ENCODE data around the gene BTAF1. TPM values are rescaled to one million over a fixed set of nuclear protein-coding genes. Genes with fewer than 3 reads are reported as not detected.

Gene BTAF1
- total and polyA plus RNA-seq, 10 of the 15 experiments (the other 5 are each of a cell fraction or from before 2014, with no cell fraction given) = 11.8 to 157 (median 55.5) TPM

- Histone ChIP-seq H3K4me2 (ENCODE audit: control insufficient read depth, insufficient read depth) (no peak overlapping the region), H3K27ac (ENCODE audit: control insufficient read depth, insufficient read depth) (no peak overlapping the region), H3K79me2 (ENCODE audit: control insufficient read depth, insufficient read depth, low read length) (no peaks in the 10 kb centered on the region), H3K27me3 (replicated peaks in 1 of 2; ENCODE audit: control insufficient read depth in 2 of 2, insufficient read depth in 2 of 2, low read length in 1 of 2) (no peaks in the 10 kb centered on the region), H2AFZ (ENCODE audit: control insufficient read depth, low read depth, low read length) (no peak overlapping the region), H4K20me1 (ENCODE audit: control insufficient read depth, insufficient read depth) (no peaks in the 10 kb centered on the region), H3K9ac (ENCODE audit: control insufficient read depth, insufficient read depth, low read length) (no peak overlapping the region), H3K4me1 (ENCODE audit: control insufficient read depth, insufficient read depth, low read length) (no peaks in the 10 kb centered on the region), H3K9me3 (replicated peaks; ENCODE audit: control insufficient read depth, insufficient read depth, low read length) (no peaks in the 10 kb centered on the region), H3K4me3 (no peak overlapping the region), H3K36me3 (ENCODE audit: control insufficient read depth in 2 of 2, insufficient read depth in 2 of 2, low read length in 1 of 2) (no peaks in the 10 kb centered on the region)
- DNase-seq (ENCODE audit: low read depth, low spot score) = no peak
- ChIA-PET POLR2A (no interaction called here), CTCF (interaction anchor here (1.0 kb wide), 1 partner anchor 11 kb away, joined by 3 read pairs; no protein-coding TSS in a partner anchor), SMC1A (ENCODE audit: uncharacterized antibody, unreplicated experiment) (no interaction called here), RAD21 (ENCODE audit: unreplicated experiment) (no interaction called here)
- TF ChIP-seq TCF7 (IDR thresholded peaks at IDR 0.05; ENCODE audit: borderline replicate concordance) (no peak), NFIC (IDR thresholded peaks at IDR 0.05; ENCODE audit: low read depth, low read length) (0 out of 2 replicates have a peak, but pooled peaks have one; percentile 22), PML (IDR thresholded peaks at IDR 0.05; ENCODE audit: low read length) (no peak), CHD1 (IDR thresholded peaks at IDR 0.05; ENCODE audit: low read depth, low read length) (no peak)
- 0% methylated on average over 2 of the region's 2 CpGs for WGBS (ENCODE audit: insufficient coverage, insufficient replicate concordance, low lambda C conversion rate, missing lambda C conversion rate)
- ATAC-seq = peak; percentile 40; the same call in 1 of the 3 replicates
- in situ Hi-C loops (cut with MboI) (loop anchor here (25.0 kb wide), 2 partner anchors 515 to 1015 kb away; no protein-coding TSS in a partner anchor), intact Hi-C loops (cut with micrococcal nuclease; ENCODE audit: unreplicated experiment) (no loop called here)
- BruUV-seq (replicated peaks) = no TSS peak
- FAIRE-seq = no peak
These were observed 21.5 kb upstream of the BTAF1 start for GRCh38 chr10:91901784-91902677.

DNA sequence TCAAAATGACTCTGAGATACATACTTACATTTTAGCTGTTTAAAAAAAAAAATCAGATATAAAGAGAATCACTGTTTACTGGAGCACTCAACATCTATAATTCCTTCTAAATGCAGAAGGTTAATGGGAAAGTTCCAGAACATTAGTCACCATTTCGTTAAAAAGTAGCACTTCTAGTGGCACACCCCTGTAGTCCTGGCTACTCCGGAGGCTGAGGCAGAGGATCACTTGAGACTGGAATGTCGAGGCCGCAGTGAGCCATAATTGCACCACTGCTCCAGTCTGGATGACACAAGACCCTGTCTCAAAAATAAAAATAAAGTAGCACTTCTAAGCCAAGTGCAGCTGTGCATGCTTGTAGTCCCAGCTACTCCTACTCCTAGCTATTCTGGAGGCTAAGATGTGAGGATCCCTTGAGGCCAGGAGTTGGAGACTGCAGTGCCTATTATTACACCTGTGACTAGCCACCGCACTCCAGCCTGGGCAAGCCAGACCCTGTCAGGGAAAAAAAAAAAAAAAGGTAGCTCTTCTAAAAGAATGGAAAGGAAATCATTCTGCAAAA lies 16.5 kb upstream of the BTAF1 start:
- ChIA-PET RAD21 (ENCODE audit: unreplicated experiment) (interaction anchor here (1.1 to 1.6 kb wide), 2 partner anchors 16 to 608 kb away, joined by 3 to 5 read pairs; partner anchors contain the start of gene BTAF1), CTCF (interaction anchor here (0.6 to 2.4 kb wide), 5 partner anchors 10 to 1416 kb away, joined by 3 to 11 read pairs (median 4); partner anchors contain the start of gene BTAF1), POLR2A (interaction anchor here (0.6 to 2.8 kb wide), 3 partner anchors 9 to 17 kb away, joined by 3 to 9 read pairs (median 4); partner anchors contain the start of gene BTAF1), SMC1A (ENCODE audit: uncharacterized antibody, unreplicated experiment) (interaction anchor here (1.0 to 2.6 kb wide), 5 partner anchors 14 to 149 kb away, joined by 3 to 10 read pairs (median 3); partner anchors contain the start of gene BTAF1)
- WGBS (ENCODE audit: insufficient coverage, insufficient replicate concordance, low lambda C conversion rate, missing lambda C conversion rate) = 97% methylated on average over 5 of the region's 5 CpGs
- ATAC-seq (no peak), DNase-seq (ENCODE audit: low read depth, low spot score) (no peak), FAIRE-seq (no peak)
- H2AFZ ChIP-seq (ENCODE audit: control insufficient read depth, low read depth, low read length) = no peak overlapping the region
- no peak overlapping the region for H3K27ac ChIP-seq (ENCODE audit: control insufficient read depth, insufficient read depth)
- in situ Hi-C loops (cut with MboI) = loop anchor here (5.0 to 25.0 kb wide), 3 partner anchors 150 to 1020 kb away; no protein-coding TSS in a partner anchor
- H3K4me1 ChIP-seq (ENCODE audit: control insufficient read depth, insufficient read depth, low read length) = no peaks in the 10 kb centered on the region; the same call in 1 of the 2 replicates
- intact Hi-C loops (cut with micrococcal nuclease; ENCODE audit: unreplicated experiment) = loop anchor here (5.0 kb wide), 1 partner anchor 410 kb away; no protein-coding TSS in a partner anchor
- H3K79me2 ChIP-seq (ENCODE audit: control insufficient read depth, insufficient read depth, low read length) = no peaks in the 10 kb centered on the region
- H3K27me3 ChIP-seq (replicated peaks in 1 of 2; ENCODE audit: control insufficient read depth in 2 of 2, insufficient read depth in 2 of 2, low read length in 1 of 2) = no peaks in the 10 kb centered on the region; a peak in 1 of 4 replicates
- H3K4me2 ChIP-seq (ENCODE audit: control insufficient read depth, insufficient read depth) = no peak overlapping the region
- BruUV-seq (replicated peaks) = no TSS peak
- H4K20me1 ChIP-seq (ENCODE audit: control insufficient read depth, insufficient read depth) = no peaks in the 10 kb centered on the region
- H3K9ac ChIP-seq (ENCODE audit: control insufficient read depth, insufficient read depth, low read length) = no peak overlapping the region
- no peak overlapping the region for H3K4me3 ChIP-seq
- H3K9me3 ChIP-seq (replicated peaks; ENCODE audit: control insufficient read depth, insufficient read depth, low read length) = no peaks in the 10 kb centered on the region
- H3K36me3 ChIP-seq (ENCODE audit: control insufficient read depth in 2 of 2, insufficient read depth in 2 of 2, low read length in 1 of 2) = no peaks in the 10 kb centered on the region
- TF ChIP-seq SMARCA5 (IDR thresholded peaks at IDR 0.05) = no peak
- no peak for TF ChIP-seq ZNF207 (IDR thresholded peaks at IDR 0.05; ENCODE audit: borderline replicate concordance)
- TF ChIP-seq TCF3 (IDR thresholded peaks at IDR 0.05; ENCODE audit: borderline replicate concordance, insufficient read depth, low read depth, low read length) = no peak
- TF ChIP-seq RB1 (IDR thresholded peaks at IDR 0.05; ENCODE audit: borderline replicate concordance) = no peak
- no peak for TF ChIP-seq CTCF (IDR thresholded peaks at IDR 0.05 in 2 of 3, conservative IDR thresholded peaks at IDR 0.05 in 1 of 3; ENCODE audit: control insufficient read depth in 2 of 3, extremely low read depth in 1 of 3, insufficient read depth in 1 of 3, low read depth in 3 of 3, low read length in 3 of 3)
- TF ChIP-seq, protein P1, sequence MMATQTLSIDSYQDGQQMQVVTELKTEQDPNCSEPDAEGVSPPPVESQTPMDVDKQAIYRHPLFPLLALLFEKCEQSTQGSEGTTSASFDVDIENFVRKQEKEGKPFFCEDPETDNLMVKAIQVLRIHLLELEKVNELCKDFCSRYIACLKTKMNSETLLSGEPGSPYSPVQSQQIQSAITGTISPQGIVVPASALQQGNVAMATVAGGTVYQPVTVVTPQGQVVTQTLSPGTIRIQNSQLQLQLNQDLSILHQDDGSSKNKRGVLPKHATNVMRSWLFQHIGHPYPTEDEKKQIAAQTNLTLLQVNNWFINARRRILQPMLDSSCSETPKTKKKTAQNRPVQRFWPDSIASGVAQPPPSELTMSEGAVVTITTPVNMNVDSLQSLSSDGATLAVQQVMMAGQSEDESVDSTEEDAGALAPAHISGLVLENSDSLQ (IDR thresholded peaks at IDR 0.05) = no peak
- no peak for TF ChIP-seq CREM (IDR thresholded peaks at IDR 0.05; ENCODE audit: low read depth)
- no peak for TF ChIP-seq CBX3 (IDR thresholded peaks at IDR 0.05; ENCODE audit: borderline replicate concordance, low read depth)

All from GM12878 (cell line).